ENCODE measurements around the gene ARHGEF39. TPM values are rescaled to one million over a fixed set of nuclear protein-coding genes. Genes with fewer than 3 reads are reported as not detected.

Gene ARHGEF39
- total RNA-seq, 2 donors from 2014 or later = 5.2 to 7.6 TPM

DNA sequence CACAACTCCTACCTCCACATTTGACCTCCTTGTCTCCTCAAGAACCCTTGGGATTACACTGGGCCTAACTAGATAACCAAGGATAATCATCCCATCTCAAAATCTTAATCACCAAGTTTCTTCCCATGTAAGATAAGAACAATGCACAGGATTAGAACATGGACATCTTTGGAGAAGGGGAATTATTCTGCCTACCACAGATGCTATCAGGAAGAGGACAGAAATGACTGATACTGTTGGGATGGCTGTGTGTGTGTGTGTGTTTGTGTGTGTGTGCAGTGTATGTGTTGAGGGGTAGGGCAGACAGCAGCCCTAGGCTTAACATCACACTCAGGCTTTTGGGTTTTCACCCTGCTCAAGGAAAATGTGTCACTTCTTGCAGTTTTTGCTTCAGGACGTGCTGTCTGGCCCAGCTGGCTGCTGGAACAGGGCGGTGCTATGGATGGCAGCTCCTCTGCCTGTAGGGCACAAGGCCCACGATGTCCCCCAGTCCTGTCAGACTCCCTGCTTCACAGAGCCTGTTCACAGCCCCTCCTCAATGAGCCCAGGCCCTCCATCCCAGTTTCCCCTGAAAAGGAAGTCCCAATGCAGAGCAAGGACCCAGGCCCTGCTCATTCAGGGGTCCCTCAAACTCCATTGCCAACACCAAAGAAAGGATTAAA, 16.5 kb upstream of the ARHGEF39 start:
- intact Hi-C loops (cut with DNase I, micrococcal nuclease) = no loop called here
- ATAC-seq (no peak), DNase-seq (no peak)

DNA sequence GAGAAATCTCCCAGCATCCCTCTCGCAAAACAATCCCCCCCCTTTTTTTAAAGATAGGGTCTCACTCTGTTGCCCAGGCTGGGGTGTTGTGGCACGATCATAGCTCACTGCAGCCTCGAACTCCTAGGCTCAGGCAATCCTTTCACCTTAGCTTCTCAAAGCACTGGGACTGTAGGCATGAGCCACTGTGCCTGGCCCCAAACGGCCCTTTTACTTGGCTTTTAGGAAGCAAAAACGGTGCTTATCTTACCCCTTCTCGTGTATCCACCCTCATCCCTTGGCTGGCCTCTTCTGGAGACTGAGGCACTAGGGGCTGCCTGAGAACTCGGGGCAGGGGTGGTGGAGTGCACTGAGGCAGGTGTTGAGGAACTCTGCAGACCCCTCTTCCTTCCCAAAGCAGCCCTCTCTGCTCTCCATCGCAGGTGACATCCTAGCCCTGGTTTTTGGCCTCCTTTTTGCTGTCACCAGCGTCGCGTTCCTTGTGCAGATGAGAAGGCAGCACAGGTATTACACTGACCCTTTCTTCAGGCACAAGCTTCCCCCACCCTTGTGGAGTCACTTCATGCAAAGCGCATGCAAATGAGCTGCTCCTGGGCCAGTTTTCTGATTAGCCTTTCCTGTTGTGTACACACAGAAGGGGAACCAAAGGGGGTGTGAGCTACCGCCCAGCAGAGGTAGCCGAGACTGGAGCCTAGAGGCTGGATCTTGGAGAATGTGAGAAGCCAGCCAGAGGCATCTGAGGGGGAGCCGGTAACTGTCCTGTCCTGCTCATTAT, 15.5 kb upstream of the ARHGEF39 start:
- intact Hi-C loops (cut with DNase I, micrococcal nuclease) = no loop called here
- no peak for ATAC-seq
- DNase-seq = no peak

DNA sequence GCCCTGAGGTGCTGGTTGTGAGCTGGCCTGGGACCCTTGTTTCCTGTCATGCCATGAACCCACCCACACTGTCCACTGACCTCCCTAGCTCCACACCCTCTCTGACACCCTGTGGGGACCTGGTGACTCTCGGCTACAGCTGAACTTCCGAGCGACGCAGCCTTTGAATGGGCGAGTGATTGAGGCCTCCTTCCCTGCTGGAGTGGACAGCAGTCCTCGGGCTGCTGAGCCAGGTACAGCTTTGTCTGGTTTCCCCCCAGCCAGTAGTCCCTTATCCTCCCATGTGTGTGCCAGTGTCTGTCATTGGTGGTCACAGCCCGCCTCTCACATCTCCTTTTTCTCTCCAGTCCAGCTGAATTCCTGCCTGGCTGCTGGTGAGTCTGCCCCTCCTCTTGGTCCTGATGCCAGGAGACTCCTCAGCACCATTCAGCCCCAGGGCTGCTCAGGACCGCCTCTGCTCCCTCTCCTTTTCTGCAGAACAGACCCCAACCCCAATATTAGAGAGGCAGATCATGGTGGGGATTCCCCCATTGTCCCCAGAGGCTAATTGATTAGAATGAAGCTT, 14.9 kb upstream of the ARHGEF39 start:
- ATAC-seq (no peak), DNase-seq (no peak)
- intact Hi-C loops (cut with DNase I, micrococcal nuclease) = no loop called here

DNA sequence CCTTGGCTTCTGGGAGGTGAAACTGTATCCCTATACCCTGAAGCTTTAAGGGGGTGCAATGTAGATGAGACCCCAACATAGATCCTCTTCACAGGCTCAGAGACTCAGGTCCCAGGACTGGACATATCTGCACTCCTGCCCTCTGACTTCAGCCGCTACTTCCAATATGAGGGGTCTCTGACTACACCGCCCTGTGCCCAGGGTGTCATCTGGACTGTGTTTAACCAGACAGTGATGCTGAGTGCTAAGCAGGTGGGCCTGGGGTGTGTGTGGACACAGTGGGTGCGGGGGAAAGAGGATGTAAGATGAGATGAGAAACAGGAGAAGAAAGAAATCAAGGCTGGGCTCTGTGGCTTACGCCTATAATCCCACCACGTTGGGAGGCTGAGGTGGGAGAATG, 14.1 kb upstream of the ARHGEF39 start:
- DNase-seq (no peak), ATAC-seq (no peak)
- intact Hi-C loops (cut with DNase I, micrococcal nuclease) = no loop called here

DNA sequence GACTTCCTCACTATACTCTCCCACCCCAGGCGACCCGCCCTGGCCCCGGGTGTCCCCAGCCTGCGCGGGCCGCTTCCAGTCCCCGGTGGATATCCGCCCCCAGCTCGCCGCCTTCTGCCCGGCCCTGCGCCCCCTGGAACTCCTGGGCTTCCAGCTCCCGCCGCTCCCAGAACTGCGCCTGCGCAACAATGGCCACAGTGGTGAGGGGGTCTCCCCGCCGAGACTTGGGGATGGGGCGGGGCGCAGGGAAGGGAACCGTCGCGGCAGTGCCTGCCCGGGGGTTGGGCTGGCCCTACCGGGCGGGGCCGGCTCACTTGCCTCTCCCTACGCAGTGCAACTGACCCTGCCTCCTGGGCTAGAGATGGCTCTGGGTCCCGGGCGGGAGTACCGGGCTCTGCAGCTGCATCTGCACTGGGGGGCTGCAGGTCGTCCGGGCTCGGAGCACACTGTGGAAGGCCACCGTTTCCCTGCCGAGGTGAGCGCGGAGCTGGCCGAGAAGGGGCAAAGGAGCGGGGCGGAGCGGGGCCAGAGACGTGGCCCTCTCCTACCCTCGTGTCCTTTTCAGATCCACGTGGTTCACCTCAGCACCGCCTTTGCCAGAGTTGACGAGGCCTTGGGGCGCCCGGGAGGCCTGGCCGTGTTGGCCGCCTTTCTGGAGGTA, 10.9 kb upstream of the ARHGEF39 start:
- intact Hi-C loops (cut with DNase I, micrococcal nuclease) = no loop called here
- ATAC-seq (peak; percentile 81), DNase-seq (peak in 1 of 2 donors; percentile 62)

DNA sequence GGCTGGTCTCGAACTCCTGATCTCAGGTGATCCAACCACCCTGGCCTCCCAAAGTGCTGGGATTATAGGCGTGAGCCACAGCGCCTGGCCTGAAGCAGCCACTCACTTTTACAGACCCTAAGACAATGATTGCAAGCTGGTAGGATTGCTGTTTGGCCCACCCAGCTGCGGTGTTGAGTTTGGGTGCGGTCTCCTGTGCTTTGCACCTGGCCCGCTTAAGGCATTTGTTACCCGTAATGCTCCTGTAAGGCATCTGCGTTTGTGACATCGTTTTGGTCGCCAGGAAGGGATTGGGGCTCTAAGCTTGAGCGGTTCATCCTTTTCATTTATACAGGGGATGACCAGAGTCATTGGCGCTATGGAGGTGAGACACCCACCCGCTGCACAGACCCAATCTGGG, 10.2 kb upstream of the ARHGEF39 start:
- peak; percentile 32 for ATAC-seq
- intact Hi-C loops (cut with DNase I, micrococcal nuclease) = no loop called here
- DNase-seq = no peak

DNA sequence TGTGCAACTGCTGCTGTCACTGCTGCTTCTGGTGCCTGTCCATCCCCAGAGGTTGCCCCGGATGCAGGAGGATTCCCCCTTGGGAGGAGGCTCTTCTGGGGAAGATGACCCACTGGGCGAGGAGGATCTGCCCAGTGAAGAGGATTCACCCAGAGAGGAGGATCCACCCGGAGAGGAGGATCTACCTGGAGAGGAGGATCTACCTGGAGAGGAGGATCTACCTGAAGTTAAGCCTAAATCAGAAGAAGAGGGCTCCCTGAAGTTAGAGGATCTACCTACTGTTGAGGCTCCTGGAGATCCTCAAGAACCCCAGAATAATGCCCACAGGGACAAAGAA, 9.0 kb upstream of the ARHGEF39 start:
- ATAC-seq (no peak), DNase-seq (no peak)
- intact Hi-C loops (cut with DNase I, micrococcal nuclease) = no loop called here

DNA sequence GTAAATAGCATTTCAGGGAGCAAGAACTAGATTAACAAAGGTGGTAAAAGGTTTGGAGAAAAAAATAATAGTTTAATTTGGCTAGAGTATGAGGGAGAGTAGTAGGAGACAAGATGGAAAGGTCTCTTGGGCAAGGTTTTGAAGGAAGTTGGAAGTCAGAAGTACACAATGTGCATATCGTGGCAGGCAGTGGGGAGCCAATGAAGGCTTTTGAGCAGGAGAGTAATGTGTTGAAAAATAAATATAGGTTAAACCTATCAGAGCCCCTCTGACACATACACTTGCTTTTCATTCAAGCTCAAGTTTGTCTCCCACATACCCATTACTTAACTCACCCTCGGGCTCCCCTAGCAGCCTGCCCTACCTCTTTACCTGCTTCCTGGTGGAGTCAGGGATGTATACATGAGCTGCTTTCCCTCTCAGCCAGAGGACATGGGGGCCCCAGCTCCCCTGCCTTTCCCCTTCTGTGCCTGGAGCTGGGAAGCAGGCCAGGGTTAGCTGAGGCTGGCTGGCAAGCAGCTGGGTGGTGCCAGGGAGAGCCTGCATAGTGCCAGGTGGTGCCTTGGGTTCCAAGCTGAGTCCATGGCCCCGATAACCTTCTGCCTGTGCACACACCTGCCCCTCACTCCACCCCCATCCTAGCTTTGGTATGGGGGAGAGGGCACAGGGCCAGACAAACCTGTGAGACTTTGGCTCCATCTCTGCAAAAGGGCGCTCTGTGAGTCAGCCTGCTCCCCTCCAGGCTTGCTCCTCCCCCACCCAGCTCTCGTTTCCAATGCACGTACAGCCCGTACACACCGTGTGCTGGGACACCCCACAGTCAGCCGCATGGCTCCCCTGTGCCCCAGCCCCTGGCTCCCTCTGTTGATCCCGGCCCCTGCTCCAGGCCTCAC, 8.4 kb upstream of the ARHGEF39 start, which contains the start of gene CA9:
Gene CA9 (plus strand): TSS at position 797 of the 893 bp plus-strand sequence. CDS start 32 bp downstream, at position 829.
- peak; percentile 33 for ATAC-seq

DNA sequence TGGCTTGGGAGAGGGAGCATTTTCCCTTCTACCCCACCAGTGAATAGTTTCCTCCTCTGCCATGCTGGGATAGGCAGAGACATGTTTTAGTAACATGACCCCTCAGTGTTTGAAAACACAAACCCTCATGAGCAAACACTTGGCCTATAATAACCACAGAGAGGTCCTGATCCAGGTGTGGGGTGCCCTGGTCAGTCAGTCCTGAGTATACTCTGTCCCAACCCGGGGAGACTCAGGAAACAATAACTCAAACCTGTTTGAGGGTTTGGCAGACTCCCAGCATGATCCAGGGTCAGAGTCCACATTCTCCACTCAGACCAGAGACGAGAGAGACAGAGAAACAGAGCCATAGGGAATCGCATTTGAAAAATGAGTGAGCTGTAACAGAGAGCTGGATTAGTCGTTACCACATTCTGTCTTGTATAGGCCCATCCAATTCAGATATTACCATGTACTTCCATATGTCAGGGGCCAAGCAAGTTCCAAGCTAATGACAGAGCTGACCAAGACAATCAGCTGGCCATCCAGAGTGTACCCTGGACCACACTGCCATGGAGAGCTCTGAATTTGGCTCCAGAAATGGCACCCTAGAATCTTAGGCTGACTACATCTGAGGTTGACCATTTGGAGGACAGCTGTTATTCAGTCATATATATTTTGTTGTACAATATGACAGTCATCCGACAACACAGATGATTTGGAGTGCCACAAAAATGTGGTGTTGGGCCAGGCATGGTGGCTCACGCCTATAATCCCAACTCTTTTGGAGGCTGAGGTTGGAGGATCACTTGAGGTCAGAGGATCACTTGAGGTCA, 4.5 kb upstream of the ARHGEF39 start:
- intact Hi-C loops (cut with DNase I, micrococcal nuclease) = no loop called here
- ATAC-seq = peak; percentile 81
- DNase-seq = peak; percentile 82 to 85

More for the DNA sequence above, 8.4 kb upstream of the ARHGEF39 start, which contains the start of gene CA9:
- intact Hi-C loops (cut with DNase I, micrococcal nuclease) = no loop called here
- DNase-seq = peak; percentile 36 to 70

DNA sequence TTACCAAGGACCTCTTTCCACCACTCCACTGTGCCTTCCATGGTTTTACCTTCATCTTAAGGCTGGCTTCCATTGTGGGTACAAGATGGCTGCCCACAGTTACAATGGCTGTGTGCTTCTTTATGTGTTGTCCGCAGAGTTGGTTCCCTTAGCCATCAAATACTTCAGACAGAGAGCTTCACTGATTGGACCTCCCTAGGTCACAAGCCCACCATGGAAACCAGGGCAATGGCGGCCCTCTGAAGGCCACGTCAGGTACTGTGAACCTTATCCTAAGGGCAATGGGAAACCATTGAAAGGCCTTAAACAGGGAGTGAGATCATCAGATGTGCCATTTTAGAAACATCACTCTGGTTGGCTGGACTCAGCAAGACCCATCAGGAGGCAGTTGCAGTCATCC, 2.9 kb upstream of the ARHGEF39 start:
- no peak for DNase-seq
- intact Hi-C loops (cut with DNase I, micrococcal nuclease) = no loop called here
- ATAC-seq = no peak

DNA sequence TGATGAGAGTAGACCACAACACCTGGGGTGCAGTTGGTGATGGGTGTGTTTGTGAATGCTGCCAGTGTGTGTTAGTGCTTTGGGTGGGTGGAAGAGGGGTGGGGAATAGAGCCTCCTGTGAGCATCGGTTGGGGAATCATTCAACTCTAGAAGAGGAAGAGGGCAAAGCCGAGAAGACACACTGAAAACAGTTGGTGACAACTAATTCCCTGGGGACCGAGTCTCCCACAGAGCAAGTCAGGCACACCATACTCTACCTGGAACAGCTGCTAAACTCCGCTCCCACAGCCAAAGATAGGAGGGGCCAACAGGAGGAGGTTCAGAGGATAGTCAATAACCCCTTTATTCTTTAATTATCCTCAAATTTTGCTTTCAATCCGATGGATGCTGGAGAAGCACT, 1.6 kb upstream of the ARHGEF39 start:
- intact Hi-C loops (cut with DNase I, micrococcal nuclease) = no loop called here
- ATAC-seq (no peak), DNase-seq (no peak)

DNA sequence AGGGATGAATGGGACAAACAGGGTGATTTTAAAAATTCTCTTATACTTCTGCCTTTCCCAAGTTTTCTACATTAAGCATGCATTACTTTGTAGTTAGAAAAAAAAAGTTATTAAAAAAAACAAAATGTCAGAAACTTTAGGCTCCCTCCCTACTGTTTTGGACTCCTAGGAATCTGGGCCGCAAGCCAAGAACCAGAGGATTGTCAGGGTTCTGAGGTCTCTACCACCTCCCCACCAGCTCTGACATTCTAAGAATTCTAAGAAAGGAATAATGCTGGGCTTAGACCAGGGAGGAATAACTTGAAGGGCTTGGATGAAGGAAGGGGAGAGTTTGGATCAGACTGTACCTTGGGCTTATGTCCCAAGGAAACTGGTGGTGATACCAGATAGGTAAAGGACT, 1.1 kb upstream of the ARHGEF39 start:
- DNase-seq (no peak), ATAC-seq (no peak)
- intact Hi-C loops (cut with DNase I, micrococcal nuclease) = no loop called here

DNA sequence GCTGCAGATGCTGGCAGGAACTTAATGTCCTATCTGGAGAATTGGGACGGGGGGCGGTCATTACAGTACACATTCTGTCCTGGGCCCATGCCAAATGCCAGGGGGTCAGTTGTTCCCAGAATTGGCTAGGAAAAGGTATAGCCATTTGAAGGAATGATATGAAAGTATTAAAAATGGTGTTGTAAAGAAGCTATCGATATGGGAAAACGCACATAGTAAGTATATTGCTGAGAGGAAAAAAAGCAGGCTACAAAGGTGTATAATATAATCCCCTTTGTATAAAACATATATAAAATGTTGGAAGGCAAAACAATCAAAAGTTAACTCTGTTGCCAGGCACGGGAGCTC, 450 bp upstream of the ARHGEF39 start:
- intact Hi-C loops (cut with DNase I, micrococcal nuclease) = no loop called here
- ATAC-seq (no peak), DNase-seq (no peak)

DNA sequence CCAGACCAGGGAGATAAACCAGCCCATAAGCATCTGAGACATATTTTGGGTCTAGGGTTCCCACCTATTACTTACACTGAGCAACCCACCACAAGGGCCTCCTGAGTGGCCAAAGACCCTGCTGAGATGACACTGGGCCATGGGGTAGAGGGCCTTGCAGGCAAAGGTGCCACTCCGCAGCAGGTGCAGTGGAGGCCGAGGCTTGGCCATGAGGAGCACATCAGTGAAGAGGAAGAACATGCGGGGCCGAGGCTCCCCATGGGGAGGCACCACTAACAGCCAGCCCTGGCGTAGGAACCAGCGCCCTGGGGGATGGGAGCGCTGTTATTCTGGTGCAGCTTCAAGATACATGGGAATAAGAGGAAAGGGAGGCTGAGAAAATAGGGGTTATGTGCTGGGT, 2.6 kb downstream of the ARHGEF39 start:
- intact Hi-C loops (cut with DNase I, micrococcal nuclease) = no loop called here
- ATAC-seq = no peak
- DNase-seq = no peak

DNA sequence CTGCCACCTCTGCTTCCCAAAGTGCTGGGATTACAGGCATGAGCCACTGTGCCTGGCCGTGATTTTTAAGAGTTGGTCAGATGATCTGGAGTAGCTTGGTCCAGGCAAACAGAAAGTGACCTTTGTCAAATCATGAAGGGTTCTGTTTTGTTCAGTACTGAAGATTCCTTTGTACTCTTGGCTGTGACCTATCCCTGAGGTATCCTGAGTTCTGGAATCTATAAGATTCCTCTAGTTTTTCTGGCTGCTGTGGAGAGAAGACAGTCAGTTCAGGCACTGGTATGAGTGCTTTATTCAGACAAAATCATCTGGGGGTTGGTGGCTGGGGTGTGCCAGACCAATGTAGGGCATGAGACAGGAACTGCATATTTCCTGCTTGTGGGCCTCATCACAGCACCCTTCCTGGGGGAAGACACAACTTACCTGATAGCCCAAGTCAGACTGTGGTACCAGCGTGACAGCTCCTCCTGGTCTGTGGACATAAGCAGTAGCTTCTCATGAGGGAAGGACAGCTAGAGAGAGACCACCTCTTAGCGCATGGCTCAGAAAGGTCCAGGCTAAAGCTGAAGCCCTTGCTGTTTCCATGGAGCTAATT, 3.1 kb downstream of the ARHGEF39 start:
- DNase-seq = no peak

DNA sequence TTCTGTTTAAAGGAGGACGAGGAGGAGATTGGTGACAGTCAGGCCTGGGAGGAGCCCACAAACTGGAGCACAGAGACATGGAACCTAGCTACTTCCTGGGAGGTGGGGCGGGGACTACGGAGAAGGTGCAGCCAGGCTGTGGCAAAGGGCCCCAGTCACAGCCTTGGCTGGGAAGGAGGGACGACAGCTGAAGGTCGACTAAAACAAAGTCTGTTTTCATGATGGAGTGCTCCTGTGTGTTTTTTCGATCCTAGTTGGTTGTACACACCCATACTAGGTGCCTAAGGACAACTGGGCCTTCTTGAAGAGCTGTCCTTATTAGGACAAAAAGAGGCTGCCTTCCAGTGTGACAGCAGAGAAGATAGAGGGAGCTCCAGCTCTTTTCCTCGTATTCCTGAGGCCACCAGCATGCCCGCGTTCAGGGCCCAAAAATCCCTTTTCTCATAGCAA, 4.0 kb downstream of the ARHGEF39 start:
- peak; percentile 76 to 77 for DNase-seq
- intact Hi-C loops (cut with DNase I, micrococcal nuclease) = no loop called here

More for the DNA sequence above, 3.1 kb downstream of the ARHGEF39 start:
- ATAC-seq = no peak
- intact Hi-C loops (cut with DNase I, micrococcal nuclease) = no loop called here

DNA sequence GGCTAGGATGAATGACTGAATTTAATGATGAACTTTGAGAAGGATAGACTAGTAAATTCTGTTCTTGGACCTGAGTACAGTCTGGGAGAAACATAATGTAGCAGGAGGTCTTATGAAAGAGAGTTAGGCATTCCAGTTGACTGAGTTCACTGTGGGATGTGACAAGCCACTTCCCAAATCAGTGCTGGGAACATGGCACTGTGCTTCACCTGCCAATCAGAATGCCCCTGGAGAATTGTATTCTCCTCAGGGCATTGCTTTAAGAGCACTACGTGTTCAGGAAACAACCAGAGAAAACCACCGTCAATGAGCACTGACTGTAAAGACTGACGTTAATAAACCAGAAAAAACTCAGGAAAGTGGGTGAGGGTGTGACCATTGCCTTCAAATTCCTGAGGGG, 5.7 kb downstream of the ARHGEF39 start:
- DNase-seq (no peak), ATAC-seq (no peak)
- intact Hi-C loops (cut with DNase I, micrococcal nuclease) = loop anchor here in 1 of 2 donors (5.0 to 10.0 kb wide), 2 partner anchors 33 to 75 kb away; partner anchors contain the start of genes CREB3 and TLN1

More for the DNA sequence above, 4.0 kb downstream of the ARHGEF39 start:
- ATAC-seq = peak; percentile 43

DNA sequence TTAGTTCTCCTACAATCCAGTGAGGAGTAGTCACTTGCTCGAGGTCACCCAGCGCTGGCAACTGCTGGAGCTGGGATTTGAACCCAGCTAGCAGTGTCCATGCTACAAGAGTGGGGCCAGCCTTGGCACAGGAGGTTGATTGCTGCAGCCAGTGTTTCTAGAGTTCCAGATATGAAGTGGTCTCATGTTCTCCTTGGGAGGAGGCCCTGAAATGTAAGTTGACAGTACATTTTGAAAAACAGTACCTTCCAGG, 6.1 kb downstream of the ARHGEF39 start:
- intact Hi-C loops (cut with DNase I, micrococcal nuclease) = loop anchor here in 1 of 2 donors (5.0 to 10.0 kb wide), 2 partner anchors 33 to 76 kb away; partner anchors contain the start of genes CREB3 and TLN1
- ATAC-seq = peak; percentile 2

More for the DNA sequence above, 6.1 kb downstream of the ARHGEF39 start:
- peak in 1 of 2 donors; percentile 45 for DNase-seq

Data from left colon (tissue), 2 donors.